SW480 (cell line): ENCODE results near the gene NEDD4L.
A peak's percentile ranks its signal among the peaks of the same experiment; 100 is the strongest.

ENCODE experiments used
- DNase-seq: peaks from one replicate; pipeline ENCODE4 v3.0.0-alpha.2; 2016; ENCODE audit warnings: low spot score

NEDD4L gene

GRCh38 chr18:58119819-58120218 is 75.8 kb downstream of the NEDD4L start:
- DNase-seq = no peak

- DNase-seq = no peak
Observed at GRCh38 chr18:58124475-58124874, 80.4 kb downstream of the NEDD4L start.

- no peak for DNase-seq
Observed at GRCh38 chr18:58125183-58125582, 81.2 kb downstream of the NEDD4L start.

GRCh38 chr18:58125756-58126155 is 81.7 kb downstream of the NEDD4L start:
- no peak for DNase-seq

GRCh38 chr18:58128381-58129374 is 84.7 kb downstream of the NEDD4L start:
- DNase-seq = peak; percentile 53

GRCh38 chr18:58132595-58133261 is 88.7 kb downstream of the NEDD4L start:
- no peak for DNase-seq

- DNase-seq = peak; percentile 77
Observed at GRCh38 chr18:58135183-58135641, 91.2 kb downstream of the NEDD4L start.

- DNase-seq = peak; percentile 44
Observed at GRCh38 chr18:58135701-58136331, 91.8 kb downstream of the NEDD4L start.

- no peak for DNase-seq
Observed at GRCh38 chr18:58136879-58137278, 92.9 kb downstream of the NEDD4L start.

GRCh38 chr18:58139459-58140386 is 95.7 kb downstream of the NEDD4L start:
- DNase-seq = no peak

- DNase-seq = peak; percentile 5
Observed at GRCh38 chr18:58140387-58141325, 96.6 kb downstream of the NEDD4L start.

GRCh38 chr18:58143386-58143785 is 99.4 kb downstream of the NEDD4L start:
- DNase-seq = no peak

GRCh38 chr18:58144106-58144505 is 100.1 kb downstream of the NEDD4L start:
- no peak for DNase-seq

GRCh38 chr18:58144671-58145285 is 100.8 kb downstream of the NEDD4L start:
- no peak for DNase-seq

- no peak for DNase-seq
Observed at GRCh38 chr18:58146099-58146498, 102.1 kb downstream of the NEDD4L start.

GRCh38 chr18:58148954-58149471 is 105.0 kb downstream of the NEDD4L start:
- no peak for DNase-seq

GRCh38 chr18:58150772-58151171 is 106.7 kb downstream of the NEDD4L start:
- DNase-seq = no peak

- no peak for DNase-seq
Observed at GRCh38 chr18:58152216-58152615, 108.2 kb downstream of the NEDD4L start.

GRCh38 chr18:58152891-58153290 is 108.9 kb downstream of the NEDD4L start:
- no peak for DNase-seq

GRCh38 chr18:58156516-58156915 is 112.5 kb downstream of the NEDD4L start:
- no peak for DNase-seq
